HepG2 (cell line): ENCODE measurements around the gene PRKCZ. TPM values are rescaled to one million over a fixed set of nuclear protein-coding genes. Genes with fewer than 3 reads are reported as not detected.

ENCODE experiments used
- ATAC-seq: fragments of 200-7000 bp; cut with Tn5 transposase; 3 replicates; pipeline ENCODE4 v1.9.1; 2020; ENCODE audit warnings: mild to moderate bottlenecking, moderate library complexity
- BruUV-seq: library from RNA; stranded (reverse); fragments of 400-500 nt; replicated peaks from 2 replicates; lab custom pipeline; 2021; lab: Mats Ljungman, UMichigan
- CTCF ChIA-PET: fragments of 300-600 bp; formaldehyde crosslinking; extraction: SDS; loops from one replicate; lab custom pipeline; 2021; ENCODE audit warnings: low total read pairs, inconsistent platforms, low intra/inter-chr PET ratio; lab: Yijun Ruan, JAX
- POLR2A ChIA-PET: fragments of 350-600 bp; sonication (Branson Sonifier 250); formaldehyde crosslinking; loops from one replicate; lab custom pipeline; 2020; ENCODE audit warnings: antibody characterized with exemption, inconsistent platforms; lab: Yijun Ruan, JAX
- DNase-seq: peaks from one replicate; pipeline ENCODE4 v3.0.0-alpha.2; 2015; ENCODE audit warnings: low spot score
- FAIRE-seq: peaks from 3 replicates; lab custom pipeline; 2011; peaks lifted over from hg19 to GRCh38; lab: Jason Lieb, UNC
- H2AFZ ChIP-seq: one replicate; pipeline ENCODE4 v1.6.1; 2011; ENCODE audit warnings: low read length, inconsistent platforms
- H3K27ac ChIP-seq: fragments of 300-600 bp; 3 replicates; pipeline ENCODE4 v1.8.0; 2011; ENCODE audit warnings: mixed run types, mild to moderate bottlenecking, mixed read lengths, low read length, inconsistent platforms; ENCODE audit not compliant: insufficient read depth; ENCODE audit errors: extremely low read length
- H3K27me3 ChIP-seq, 2 experiments: fragments of 200-600 bp in 1 of 2; 2 replicates in 1 of 2; 3 replicates in 1 of 2; pipeline versions ENCODE4 v1.6.0 to v1.8.0; 2011; ENCODE audit warnings: low read length in 2 of 2, mild to moderate bottlenecking in 2 of 2, moderate library complexity in 2 of 2, inconsistent platforms in 1 of 2; ENCODE audit not compliant: insufficient read depth in 2 of 2, control insufficient read depth in 1 of 2
- H3K36me3 ChIP-seq, 2 experiments: fragments of 200-600 bp in 1 of 2; replicated peaks in 1 of 2; 2 replicates in 1 of 2; 3 replicates in 1 of 2; pipeline versions ENCODE4 v1.5.1 to v1.8.0; 2011; ENCODE audit warnings: low read length in 2 of 2, inconsistent platforms in 1 of 2; ENCODE audit not compliant: insufficient read depth in 2 of 2, control insufficient read depth in 1 of 2
- H3K4me1 ChIP-seq: 2 replicates; pipeline ENCODE4 v1.5.1; 2012; ENCODE audit warnings: low read length, inconsistent platforms; ENCODE audit not compliant: insufficient read depth
- H3K4me2 ChIP-seq: 2 replicates; pipeline ENCODE4 v1.6.0; 2011; ENCODE audit warnings: low read depth, low read length, inconsistent platforms
- H3K4me3 ChIP-seq, 3 experiments: fragments of 200-600 bp in 1 of 3; sonication (generic), shearing (Covaris generic) in 1 of 3; replicated peaks in 1 of 3; 2 replicates each; pipeline ENCODE4 v1.5.1; 2011 to 2016; ENCODE audit warnings: low read length in 3 of 3, inconsistent platforms in 2 of 3, low read depth in 2 of 3, mild to moderate bottlenecking in 2 of 3, control low read depth in 1 of 3, mixed read lengths in 1 of 3; ENCODE audit not compliant: insufficient read depth in 1 of 3
- H3K79me2 ChIP-seq: one replicate; pipeline ENCODE4 v1.6.1; 2011; ENCODE audit warnings: low read length, inconsistent platforms; ENCODE audit not compliant: insufficient read depth
- H3K9ac ChIP-seq: 2 replicates; pipeline ENCODE4 v1.6.0; 2011; ENCODE audit warnings: mild to moderate bottlenecking, low read depth, low read length, inconsistent platforms; ENCODE audit not compliant: insufficient read depth
- H3K9me3 ChIP-seq: 2 replicates; pipeline ENCODE4 v1.5.1; 2012; ENCODE audit warnings: mild to moderate bottlenecking, low read length
- H4K20me1 ChIP-seq: 2 replicates; pipeline ENCODE4 v1.6.0; 2011; ENCODE audit warnings: inconsistent platforms, mild to moderate bottlenecking, low read length, moderate library complexity; ENCODE audit not compliant: insufficient read depth
- DNMT3B ChIP-seq: conservative IDR thresholded peaks from 2 replicates; pipeline ENCODE4 v1.6.1; 2016; ENCODE audit warnings: missing biosample characterization, control low read depth
- ELF4 ChIP-seq: sonication (generic); formaldehyde crosslinking; IDR thresholded peaks from 2 replicates; pipeline ENCODE4 v1.5.0; 2020; ENCODE audit warnings: missing genetic modification reagents, mild to moderate bottlenecking, moderate library complexity, borderline replicate concordance
- ETV6 ChIP-seq: sonication (generic); formaldehyde crosslinking; conservative IDR thresholded peaks from 2 replicates; pipeline ENCODE4 v1.4.0; 2020; ENCODE audit warnings: missing genetic modification reagents
- SRSF9 ChIP-seq: fragments of 200-400 bp; formaldehyde crosslinking; IDR thresholded peaks from 2 replicates; pipeline ENCODE4 v1.6.1; 2018; ENCODE audit warnings: borderline replicate concordance, mild to moderate bottlenecking, low read depth, low read length; ENCODE audit not compliant: insufficient read depth, poor library complexity, severe bottlenecking
- ZNF253 ChIP-seq: sonication (generic); formaldehyde crosslinking; IDR thresholded peaks from 2 replicates; pipeline ENCODE4 v1.8.0; 2022; ENCODE audit warnings: mild to moderate bottlenecking, missing genetic modification reagents, borderline replicate concordance
- ZNF446 ChIP-seq: sonication (generic); formaldehyde crosslinking; IDR thresholded peaks from 2 replicates; pipeline ENCODE4 v1.5.0; 2020; ENCODE audit warnings: mild to moderate bottlenecking, missing genetic modification reagents
- WGBS: methylation state at CpG from one replicate; pipeline ENCODE4 v1.1.6; 2017; ENCODE audit warnings: low lambda C conversion rate; 5-methylcytosine and 5-hydroxymethylcytosine counted together
- in situ Hi-C: cut with HindIII; loops from 2 replicates; pipeline ENCODE4 v1.10.0; 2017; ENCODE audit warnings: low pct_unique_long_range_greater_than_20kb; ENCODE audit not compliant: extremely low pct_ligation_motif_present
- intact Hi-C: fragments of 100-400 bp; cut with micrococcal nuclease; formaldehyde crosslinking; loops from one replicate; pipeline ENCODE4 v1.10.0; 2022; ENCODE audit not compliant: unreplicated experiment
- polyA plus RNA-seq, 8 experiments: library from polyadenylated mRNA; depleted of rRNA in 3 of 8; stranded (reverse) in 7 of 8; unstranded in 1 of 8; fragments of >200 nt; fragmentation: Illumina TruSeq in 4 of 8; extraction: Trizol in 4 of 8; gene quantifications; 2 replicates each; pipeline versions ENCODE4 v1.2.1 to v1.2.3, GENCODE V29; 2011 to 2016; ENCODE audit warnings: low read depth in 4 of 8, missing spikeins in 1 of 8, mixed read lengths in 1 of 8; ENCODE audit not compliant: insufficient read depth in 1 of 8
- total RNA-seq, 5 experiments: library from RNA; depleted of rRNA; stranded (reverse); fragments of >200 nt; fragmentation: Illumina TruSeq; extraction: Trizol; gene quantifications; 2 replicates each; pipeline ENCODE4 v1.2.3, GENCODE V29; 2016; ENCODE audit warnings: low read depth in 1 of 5
- TF ChIP-seq, protein P1 (sequence below): IDR thresholded peaks from 2 replicates; pipeline ENCODE4 v1.6.1; 2016; ENCODE audit warnings: missing compliant biosample characterization, missing genetic modification reagents, borderline replicate concordance

PRKCZ gene
- total and polyA plus RNA-seq, 2 of the 13 experiments (the other 11 are each of a cell fraction or from before 2014, with no cell fraction given): 34.7 to 85.2 TPM

DNA sequence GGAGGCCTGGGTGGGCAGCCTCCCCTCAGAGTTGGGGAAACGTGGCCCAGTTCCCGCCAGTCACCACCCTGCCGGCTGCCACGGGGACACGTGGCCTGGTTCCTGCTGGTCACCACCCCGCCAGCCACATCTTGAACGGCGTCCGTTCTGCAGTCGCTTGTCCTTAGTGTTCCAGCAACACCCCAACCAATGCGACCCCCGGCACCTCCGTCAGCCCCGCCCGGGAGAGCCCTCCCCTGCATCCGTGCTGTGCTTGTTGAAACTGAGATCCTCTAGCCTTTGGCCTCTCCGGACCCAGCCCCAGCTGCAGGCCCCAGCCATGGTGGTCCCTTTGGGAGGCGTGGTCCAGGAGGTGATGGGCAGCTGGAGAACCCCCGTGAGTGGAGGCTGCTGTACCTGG is 18.7 kb downstream of the PRKCZ start (continued):
- TF ChIP-seq SRSF9: no peak

DNA sequence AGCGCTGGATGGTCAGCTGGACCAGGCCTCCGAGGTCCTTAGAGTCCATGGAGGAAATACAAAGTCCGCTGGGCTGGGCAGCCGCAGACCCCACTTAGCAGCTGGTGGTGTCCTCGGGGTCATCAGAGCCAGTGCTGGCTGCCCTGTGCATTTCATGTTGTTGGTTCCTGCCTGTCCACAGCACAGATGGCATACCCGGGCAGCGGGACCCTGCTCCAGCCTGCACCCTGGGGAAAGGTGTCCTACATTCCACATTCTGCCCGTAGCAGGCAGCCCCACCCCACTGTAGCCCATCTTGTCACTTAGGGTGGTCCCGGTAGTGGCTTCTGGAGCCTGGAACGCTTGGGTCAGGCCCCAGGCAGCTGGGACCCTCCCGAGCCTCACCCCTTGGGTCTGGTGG is 19.8 kb downstream of the PRKCZ start:
- no peaks in the 10 kb centered on the region for H4K20me1 ChIP-seq
- FAIRE-seq (no peak), ATAC-seq (no peak), DNase-seq (no peak)
- no peak overlapping the region for H2AFZ ChIP-seq
- H3K4me3 ChIP-seq: no peak overlapping the region
- H3K4me2 ChIP-seq: no peak overlapping the region
- H3K36me3 ChIP-seq: peaks cover 2 to 5% of the 10 kb centered on the region in 2 experiments; a peak in 2 of 5 replicates
- no peak overlapping the region for H3K9ac ChIP-seq
- in situ Hi-C loops: no loop called here
- no peak overlapping the region for H3K27ac ChIP-seq
- POLR2A ChIA-PET: no interaction called here
- CTCF ChIA-PET: no interaction called here
- H3K27me3 ChIP-seq: no peaks in the 10 kb centered on the region
- H3K79me2 ChIP-seq: peaks cover 6% of the 10 kb centered on the region
- no TSS peak for BruUV-seq
- TF ChIP-seq ELF4 (CRISPR knock-in tag): no peak
- TF ChIP-seq, protein P1, sequence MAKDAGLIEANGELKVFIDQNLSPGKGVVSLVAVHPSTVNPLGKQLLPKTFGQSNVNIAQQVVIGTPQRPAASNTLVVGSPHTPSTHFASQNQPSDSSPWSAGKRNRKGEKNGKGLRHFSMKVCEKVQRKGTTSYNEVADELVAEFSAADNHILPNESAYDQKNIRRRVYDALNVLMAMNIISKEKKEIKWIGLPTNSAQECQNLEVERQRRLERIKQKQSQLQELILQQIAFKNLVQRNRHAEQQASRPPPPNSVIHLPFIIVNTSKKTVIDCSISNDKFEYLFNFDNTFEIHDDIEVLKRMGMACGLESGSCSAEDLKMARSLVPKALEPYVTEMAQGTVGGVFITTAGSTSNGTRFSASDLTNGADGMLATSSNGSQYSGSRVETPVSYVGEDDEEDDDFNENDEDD (CRISPR knock-in tag): no peak
- TF ChIP-seq ZNF446 (CRISPR knock-in tag): no peak
- no peak for TF ChIP-seq DNMT3B (CRISPR knock-in tag)
- no peak for TF ChIP-seq ETV6
- no peak for TF ChIP-seq ZNF253 (CRISPR knock-in tag)
- H3K4me1 ChIP-seq: peaks cover 14% of the 10 kb centered on the region
- H3K9me3 ChIP-seq: no peaks in the 10 kb centered on the region
- no CpG with 5 or more reads among the region's 11 CpGs for WGBS
- intact Hi-C loops: no loop called here
